HG03097 (cell line): Measurements from ENCODE around the gene MMP13.
"Not testable (repeated sequence)": the region's sequence is repeated elsewhere in the genome, so short reads cannot be mapped to it uniquely, and the experiment has no call there.

Experiments used
- ATAC-seq: cut with Tn5 transposase; IDR thresholded peaks from one replicate; pipeline ENCODE4 v1.9.1; 2021; ENCODE audit not compliant: unreplicated experiment, low FRiP score

MMP13 gene

DNA sequence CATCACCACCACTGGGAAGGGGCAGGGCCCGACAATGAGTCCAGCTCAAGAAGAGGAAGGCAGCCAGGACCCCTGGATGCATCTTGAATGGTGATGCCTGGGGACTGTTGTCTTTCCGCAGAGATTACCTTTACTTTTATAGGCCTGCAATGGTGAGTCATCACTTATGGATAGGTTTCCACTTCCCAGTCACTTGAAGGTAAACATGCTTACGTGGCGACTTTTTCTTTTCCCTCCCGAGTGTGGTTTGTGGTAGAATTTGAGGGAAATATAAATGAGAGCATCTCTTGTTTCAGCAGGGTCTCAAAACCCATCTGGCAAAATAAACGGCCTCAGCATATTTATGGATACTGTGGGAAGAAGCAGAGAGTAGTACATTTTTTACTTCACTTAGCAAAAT, at the start of gene MMP13:
TSS of gene MMP13 (minus strand) at position 109 of the 400 bp plus-strand sequence. CDS start at position 82, 27 bp downstream.
- ATAC-seq = no peak

DNA sequence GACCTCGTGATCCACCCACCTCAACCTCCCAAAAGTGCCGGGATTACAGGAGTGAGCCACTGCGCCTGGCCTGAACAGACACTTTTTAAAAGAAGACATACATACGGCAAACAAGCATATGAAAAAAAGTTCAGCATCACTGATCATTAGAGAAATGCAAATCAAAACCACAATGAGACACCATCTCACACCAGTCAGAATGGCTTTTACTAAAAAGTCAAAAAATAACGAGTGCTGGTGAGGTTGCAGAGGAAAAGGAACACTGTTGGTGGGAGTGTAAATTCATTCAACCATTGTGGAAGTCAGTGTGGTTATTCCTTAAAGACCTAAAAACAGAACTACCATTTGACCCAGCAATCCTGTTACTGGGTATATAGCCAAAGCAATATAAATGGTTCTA, 48.7 kb upstream of the MMP13 start:
- ATAC-seq = not testable (repeated sequence)

DNA sequence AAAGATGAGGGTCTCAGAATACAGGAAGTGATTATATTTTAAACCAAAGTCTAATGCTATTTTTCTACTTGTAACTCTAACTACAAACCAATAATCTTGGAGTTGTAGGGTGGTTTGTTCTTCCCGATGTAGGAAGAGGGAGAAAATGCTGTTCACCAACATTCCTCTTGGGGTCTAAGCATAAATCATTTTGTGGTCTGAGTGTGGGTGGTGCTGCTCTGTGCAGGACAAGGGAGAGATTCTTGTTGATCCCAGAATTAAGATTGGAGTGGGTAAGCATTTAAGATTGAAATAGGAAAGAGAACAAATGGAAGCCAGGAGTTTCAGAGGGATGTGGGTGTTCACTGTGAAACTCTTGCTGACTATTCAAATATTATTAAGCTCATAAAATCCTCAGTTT, 38.6 kb upstream of the MMP13 start:
- no peak for ATAC-seq

DNA sequence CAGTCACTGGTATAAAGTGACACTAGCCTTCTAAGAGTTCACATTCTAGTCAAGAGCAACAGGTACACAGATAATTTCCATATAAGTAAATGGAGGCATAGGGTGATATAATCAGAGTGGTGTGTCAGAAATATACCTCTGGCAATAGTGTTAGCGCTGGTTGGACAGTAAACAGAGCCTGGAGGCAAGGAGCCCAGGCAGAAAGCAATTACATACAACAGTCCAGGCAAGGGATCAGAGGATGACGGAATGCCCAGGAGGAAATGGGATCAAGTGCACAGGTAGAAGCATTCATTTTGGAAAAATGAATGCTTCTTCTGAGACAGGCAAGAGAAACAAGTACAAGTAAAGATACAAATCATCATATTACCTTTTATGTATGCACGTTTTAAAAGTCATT, 36.2 kb upstream of the MMP13 start:
- ATAC-seq = no peak

DNA sequence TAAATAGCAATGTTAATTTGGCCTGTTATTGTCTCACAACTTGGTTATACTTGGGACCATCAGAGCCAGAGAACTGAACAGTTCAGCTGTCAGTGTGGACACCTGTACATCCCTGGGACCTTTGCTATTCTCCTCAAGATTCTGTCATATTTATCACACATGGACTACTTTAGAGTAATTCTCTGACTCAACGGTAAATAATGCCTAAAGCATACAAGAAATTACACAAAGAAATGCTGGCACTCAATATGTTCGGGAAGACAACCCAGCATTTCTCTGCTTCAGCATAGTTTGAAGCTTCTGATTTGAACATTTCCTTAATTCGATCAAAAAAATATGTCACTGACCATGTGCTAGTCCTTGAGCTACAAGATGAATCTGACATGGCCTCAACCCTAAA, 34.6 kb upstream of the MMP13 start:
- no peak for ATAC-seq

DNA sequence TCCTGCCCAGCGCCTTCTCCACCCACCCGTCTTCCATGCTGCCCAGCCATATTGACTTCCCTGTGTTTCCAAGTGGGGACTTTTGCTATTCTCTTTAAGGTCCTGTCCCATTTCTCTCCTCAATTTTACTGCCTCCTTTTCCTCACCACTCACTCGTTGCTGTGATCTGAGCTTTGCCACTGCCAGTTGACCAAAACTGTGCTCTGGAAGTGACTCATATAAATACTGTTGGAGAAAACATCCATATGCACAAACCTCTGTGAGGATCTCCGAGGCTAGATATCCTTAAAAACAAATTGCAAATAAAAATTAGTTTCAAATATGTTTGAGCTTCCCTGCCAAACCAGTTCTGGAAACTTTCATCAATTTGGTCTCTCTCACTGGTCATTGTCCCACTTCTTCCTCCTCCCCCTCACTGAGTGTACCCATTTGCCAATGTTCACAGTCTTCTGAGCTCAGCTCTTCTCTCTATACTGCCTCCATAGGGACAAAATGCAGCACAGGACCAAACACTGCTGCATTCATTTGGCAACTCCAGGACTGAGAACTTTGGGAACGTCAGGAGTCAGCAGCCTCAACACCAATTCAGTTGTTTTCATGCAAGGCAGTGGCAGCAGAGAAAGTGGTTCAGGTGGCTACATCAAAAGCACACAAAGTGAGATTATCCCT, 34.0 kb upstream of the MMP13 start:
- ATAC-seq = no peak

DNA sequence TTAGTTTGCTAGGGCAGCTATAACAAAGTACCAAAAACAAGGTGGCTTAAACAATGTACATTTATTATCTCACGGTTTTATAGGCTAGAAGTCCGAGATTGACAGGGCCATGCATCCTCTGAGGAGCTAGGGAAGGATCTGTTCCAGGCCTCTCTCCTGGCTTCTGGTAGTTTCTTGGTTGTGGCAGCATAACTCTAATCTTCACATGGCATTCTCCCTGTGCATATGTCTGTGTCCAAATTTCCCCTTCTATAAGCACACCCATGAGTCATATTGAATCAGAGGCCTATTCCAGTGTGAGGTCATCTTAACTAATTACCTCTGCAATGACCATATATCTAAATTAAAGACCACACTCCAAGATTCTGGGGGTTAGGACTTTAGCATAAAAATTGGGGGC, 31.3 kb upstream of the MMP13 start:
- ATAC-seq = no peak

DNA sequence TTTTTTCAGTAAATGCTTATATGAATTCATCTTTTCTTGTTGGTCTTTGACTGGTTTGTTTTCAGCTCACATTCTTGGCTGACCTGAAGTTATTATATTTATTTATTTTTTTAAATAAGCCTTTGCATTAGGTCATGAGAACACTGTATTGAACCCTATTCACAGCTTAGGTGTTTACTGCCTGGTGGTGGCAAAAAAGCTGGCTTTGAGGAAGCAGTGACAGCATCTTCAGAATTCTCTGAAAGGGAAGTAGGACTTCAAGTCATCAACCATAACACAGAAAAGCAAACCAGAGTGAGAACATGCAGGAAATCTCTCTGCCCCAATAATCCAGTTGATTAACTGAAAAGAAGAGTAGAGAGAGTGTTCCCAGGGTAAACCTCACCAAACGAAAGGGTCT, 30.3 kb upstream of the MMP13 start:
- ATAC-seq = no peak

DNA sequence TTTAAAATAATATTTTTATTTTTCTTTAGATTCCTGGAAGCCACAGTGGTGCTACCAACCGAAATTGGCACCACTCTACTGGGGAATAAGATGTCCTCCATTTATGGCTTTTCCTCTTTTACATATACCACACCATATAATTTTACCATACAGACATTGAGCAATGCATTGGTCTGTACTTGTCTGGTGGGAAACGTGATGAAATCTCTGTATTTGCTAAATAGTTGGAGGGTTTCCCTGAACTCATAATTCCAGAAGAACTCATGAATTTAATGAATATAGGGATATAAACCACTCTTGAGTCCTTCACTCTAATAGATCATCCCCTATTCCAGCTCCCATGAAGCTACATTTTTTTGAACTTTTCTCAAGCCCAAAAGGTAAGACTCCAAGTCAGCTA, 28.0 kb upstream of the MMP13 start:
- no peak for ATAC-seq

DNA sequence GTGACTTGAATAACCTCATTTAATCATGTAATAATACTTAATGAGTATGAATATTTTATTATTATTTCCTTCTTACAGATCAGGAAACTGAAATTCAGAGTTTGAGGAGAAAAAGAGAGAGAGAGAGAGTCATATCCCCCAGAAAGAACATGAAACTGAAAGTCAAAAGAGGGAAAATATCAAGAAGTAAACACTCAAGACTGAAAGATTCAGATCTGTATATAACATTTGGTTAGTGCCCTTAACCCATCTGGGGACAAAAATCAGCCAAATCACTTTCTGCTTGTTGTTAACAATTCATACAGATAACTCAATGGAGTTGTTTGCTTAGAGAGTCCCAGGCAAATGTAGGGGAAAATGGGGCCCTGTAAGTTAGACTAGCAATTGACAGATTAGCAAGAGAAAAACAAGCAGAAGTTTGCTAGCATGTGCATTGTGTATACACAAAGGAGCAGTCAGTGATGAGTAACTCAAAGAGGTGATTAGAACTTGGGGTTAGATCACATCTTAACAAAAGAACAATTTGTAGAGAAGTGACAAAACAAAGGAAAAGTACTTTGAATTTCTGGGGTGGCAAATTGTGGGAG, 25.9 kb upstream of the MMP13 start:
- ATAC-seq = peak; percentile 81

DNA sequence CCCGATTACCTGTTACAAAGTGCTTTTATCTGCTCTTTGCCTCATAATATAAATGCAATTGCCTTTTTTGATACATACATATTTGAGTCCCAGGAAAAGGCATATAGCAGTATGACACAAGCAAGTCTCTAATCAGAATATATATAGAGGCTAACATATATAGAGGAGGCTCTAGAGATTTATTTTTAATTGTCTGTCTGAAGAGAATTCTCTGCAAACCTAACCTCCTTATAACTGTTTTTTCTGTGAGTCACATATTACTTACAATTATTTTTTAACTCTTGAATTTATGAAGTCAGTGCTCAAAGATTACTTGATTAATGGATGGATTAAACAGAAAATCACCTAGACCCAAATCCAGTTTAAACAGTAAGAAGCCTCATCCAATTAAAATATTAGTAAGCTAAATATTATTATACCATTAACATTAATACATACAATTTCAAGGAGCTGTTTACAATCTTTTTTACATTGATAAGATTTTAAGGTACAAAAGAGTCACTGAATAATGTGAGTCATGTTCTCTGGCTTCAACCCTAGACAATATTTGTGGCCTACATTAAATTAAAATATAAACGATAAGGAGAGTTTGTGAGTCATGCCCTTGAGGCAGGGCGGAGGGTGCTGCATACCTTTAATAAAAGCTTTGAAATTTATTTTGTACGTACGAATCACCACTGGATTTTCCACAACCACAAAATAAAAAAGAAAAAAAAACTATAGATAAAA, 19.2 kb upstream of the MMP13 start:
- ATAC-seq = no peak

DNA sequence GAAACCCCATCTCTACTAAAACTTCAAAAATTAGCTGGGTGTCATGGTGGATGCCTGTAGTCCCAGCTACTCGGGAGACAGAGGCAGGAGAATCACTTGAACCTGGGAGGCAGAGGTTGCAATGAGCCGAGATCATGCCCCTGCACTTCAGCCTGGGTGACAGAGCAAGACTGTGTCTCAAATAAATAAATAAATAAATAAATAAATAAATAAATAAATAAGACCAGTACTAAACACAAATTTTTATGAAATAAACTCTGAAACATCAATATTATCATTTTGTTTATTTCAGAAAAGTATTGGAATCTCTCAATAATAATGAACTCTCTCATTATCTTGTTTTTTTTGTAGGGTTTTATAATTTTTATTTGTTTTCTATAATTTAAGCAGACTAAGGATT, 18.2 kb upstream of the MMP13 start:
- not testable (repeated sequence) for ATAC-seq

DNA sequence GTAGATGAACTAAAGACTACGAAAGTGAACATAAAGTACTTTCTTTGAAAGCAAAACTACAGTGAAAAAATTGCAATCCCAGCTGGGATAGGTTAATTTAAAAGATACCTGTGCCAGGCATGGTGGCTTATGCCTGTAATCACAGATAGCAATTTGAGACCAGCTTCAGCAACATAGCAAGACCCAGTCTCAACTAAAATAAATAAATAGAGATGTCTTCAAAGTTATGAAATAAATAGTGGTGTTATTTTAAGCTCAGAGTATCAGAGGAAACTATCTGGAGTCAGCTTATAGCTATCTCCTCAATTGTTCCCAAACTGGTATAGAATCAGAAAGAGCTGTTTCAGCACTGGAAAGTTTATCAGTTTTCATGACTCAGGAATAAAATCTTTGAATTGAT, 17.3 kb upstream of the MMP13 start:
- no peak for ATAC-seq

DNA sequence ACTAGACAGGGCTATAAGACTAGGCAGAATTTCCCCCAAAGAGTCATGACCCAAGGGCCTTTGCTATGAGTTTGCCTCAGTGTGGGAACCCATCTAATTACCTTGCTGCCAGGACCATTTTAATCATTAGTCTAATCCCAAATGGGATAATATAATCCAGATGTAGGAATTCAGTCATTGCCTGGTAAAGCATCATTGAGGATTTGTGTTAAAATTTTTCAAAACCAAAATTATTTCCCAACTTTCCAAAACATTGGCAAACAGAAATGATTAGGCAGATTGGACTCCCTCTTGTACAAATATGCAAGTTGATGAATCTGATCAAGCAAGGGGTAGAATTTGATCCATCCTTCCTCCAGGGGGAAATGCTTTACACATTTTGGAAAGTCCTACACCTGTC, 16.2 kb upstream of the MMP13 start:
- no peak for ATAC-seq

DNA sequence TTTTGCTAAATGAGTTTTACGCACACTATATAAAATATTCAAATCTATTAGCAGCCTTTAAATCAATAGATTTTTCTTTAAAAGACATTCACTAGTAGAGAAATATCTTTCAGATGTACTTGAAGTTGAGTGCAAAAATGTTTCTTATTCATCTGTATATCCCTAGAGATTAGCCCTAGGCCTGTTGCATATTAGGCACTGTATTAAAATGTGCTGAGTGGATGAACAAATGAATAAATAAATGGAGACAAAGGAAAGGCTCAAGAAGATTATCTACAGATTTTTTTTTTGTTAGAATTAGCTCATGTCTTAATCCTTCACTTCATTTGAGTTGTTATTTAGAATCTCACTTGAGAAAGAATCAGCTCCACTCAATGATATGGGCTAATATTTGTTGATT, 12.0 kb upstream of the MMP13 start:
- no peak for ATAC-seq

DNA sequence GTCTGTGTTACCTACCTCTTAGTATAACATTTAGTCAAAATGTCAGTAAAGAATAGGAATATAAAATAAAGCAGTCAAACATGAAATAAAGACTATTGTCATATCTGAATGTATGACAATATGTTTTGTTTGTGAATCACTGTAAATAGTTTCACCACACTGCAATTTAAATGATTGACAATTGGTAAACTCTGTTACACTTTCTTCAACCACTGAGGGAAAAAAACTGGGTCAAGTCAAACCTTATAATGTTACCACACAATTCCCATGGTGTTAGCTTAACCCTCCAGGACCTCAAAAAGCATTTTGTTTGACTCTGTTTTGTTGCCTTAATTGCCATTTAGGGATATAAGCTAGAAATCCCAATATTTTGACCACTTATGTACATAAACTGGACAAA, 10.5 kb upstream of the MMP13 start:
- ATAC-seq = no peak

DNA sequence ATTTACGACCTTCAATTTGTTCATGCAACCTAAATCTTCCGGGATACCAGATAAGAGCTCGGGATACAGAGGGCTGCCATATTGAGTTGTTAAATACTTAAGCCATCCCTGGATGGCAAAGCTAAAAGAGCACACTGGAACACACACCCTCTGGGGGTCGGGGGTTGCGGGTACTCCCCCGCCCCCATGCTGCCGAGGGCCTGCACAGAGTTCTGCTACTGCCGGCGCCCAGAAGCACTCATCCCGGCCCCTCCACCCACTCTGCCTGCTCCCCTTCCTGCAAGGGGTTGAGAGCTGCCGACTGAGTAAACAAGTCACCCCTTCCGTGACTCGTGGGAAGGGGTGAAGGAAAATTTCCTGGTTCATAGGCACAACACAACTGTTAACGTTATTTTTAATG, 9.3 kb upstream of the MMP13 start:
- ATAC-seq = no peak

DNA sequence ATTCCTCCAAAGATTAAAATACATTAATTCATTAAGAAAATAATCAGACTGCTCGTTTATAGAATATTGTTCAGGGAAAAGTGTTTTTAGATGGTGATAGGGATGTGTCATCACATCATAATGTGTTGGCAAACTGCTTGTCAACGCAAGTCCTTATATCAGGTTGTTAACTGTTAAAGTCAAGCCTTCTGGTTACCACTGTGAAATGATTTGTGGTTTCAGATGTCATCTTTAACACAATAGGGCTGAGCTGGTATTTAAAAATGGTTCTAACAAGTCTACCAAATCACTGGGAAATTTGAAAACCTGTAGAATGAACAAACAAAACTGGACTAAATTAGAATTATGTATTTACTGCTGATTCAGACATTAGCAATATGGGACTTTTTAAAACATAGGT, 2.4 kb upstream of the MMP13 start:
- no peak for ATAC-seq

DNA sequence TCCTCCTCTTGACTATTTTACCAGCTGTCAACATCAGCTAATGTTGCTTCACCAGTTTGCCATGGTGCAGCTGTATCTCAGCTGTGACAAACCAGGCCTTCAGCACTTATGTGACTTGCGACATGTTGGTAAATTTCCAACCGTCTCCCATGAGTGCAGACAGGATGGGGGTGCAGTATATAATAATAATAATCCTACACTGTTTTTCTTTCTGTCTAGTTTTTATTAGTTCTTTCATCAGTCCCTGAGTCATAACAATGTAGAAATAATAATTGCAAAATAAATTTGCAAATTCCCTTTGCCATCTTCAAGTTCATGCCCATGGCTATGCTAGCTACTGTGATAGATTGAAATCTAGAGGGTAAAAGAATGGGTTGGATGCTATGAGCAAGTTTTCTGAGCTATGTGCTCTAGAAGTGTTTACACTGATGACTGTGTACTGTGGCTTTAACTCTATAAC, 4.9 kb downstream of the MMP13 start:
- no peak for ATAC-seq

DNA sequence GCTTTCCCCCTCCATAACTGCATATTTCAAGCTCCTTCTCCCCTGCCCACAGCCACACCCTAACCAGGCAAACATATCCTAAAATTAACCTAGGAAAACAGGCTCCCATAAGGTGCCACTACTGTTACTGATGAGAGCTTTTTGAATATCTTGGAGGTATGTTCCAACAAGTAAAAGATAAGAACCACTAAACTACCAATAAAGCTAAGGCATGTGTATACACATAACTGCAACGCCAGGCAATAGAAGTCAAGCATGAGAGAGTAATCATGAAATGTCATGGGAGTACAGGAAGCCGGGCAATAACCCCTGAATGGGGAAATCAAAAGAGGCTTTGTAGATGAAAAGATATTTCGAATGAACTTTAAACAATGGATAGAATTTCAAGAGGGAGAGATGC, 9.3 kb downstream of the MMP13 start:
- ATAC-seq = no peak

DNA sequence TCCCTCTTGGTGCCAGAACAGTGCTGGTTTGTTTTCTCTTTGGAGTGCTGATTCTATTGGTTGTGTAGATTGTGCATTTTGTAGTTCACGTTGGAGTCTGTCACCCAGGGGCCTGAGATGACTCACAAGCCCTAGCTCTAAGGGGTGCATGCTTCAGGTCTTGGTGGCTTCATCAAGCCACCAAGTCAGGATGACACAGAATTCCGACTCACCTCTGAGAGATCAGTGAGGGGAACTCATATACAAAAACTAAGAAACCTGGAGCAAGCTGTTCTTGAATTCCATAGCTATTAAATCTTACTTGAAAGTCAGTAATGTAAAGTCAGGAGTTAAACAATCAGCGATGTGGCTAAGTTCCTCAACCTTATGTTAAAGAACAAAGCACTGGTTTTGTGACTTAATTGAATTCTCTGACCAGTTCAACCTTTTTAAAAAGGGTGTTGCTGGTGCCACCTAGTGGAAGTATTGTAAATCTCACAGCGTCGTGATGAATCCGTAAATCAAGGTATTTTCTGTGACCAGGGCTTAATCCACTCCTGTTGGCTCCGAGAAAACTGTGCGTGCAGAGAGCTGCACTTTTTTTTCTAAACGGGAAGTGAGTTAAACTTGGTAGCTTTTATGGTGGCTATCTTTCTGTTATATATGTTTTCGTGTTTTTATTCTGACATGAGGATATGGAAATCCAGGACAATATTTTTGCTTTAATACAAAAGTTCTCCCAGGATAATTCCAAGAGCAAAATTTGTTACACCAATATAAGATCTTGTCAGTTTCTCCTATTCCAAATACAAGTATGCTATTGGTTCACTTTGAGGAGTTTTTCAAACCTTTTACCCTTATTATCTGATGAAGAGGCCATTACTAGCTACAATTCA, 14.6 kb downstream of the MMP13 start:
- peak; percentile 82 for ATAC-seq
